H1 (cell line): ENCODE data around the gene HTR3A. TPM values are rescaled to one million over a fixed set of nuclear protein-coding genes. Genes with fewer than 3 reads are reported as not detected.

Experiments used
- CTCF ChIA-PET: fragments of 300-600 bp; sonication (Branson Sonifier 250); formaldehyde crosslinking; loops from one replicate; lab custom pipeline; 2021; ENCODE audit not compliant: partially characterized antibody; lab: Charles Lee
- POLR2A ChIA-PET: fragments of 300-600 bp; sonication (Branson Sonifier 250); formaldehyde crosslinking; loops from one replicate; lab custom pipeline; 2021; ENCODE audit warnings: inconsistent platforms; ENCODE audit not compliant: partially characterized antibody; lab: Charles Lee
- DNase-seq, 2 experiments: peaks; one replicate each; pipeline versions ENCODE4 v3.0.0 to v3.0.0-alpha.2; 2010 to 2022; ENCODE audit warnings: low spot score in 2 of 2, low read depth in 1 of 2, mixed read lengths in 1 of 2
- FAIRE-seq: peaks from 2 replicates; lab custom pipeline; 2011; peaks lifted over from hg19 to GRCh38; lab: Jason Lieb, UNC
- H2AFZ ChIP-seq: 2 replicates; pipeline ENCODE4 v1.8.1; 2012; ENCODE audit warnings: low read length, inconsistent platforms
- H2AK5ac ChIP-seq: 2 replicates; pipeline ENCODE4 v1.6.1; 2013; ENCODE audit warnings: low read depth, low read length
- H2BK120ac ChIP-seq: replicated peaks from 2 replicates; pipeline ENCODE3; 2013; ENCODE audit warnings: low read depth, low read length, inconsistent platforms
- H2BK12ac ChIP-seq: 2 replicates; pipeline ENCODE4 v1.6.1; 2013; ENCODE audit warnings: low read depth, low read length
- H2BK15ac ChIP-seq: 2 replicates; pipeline ENCODE4 v1.6.1; 2013; ENCODE audit warnings: low read length
- H2BK20ac ChIP-seq: 2 replicates; pipeline ENCODE4 v1.6.1; 2013; ENCODE audit warnings: low read length
- H2BK5ac ChIP-seq: 2 replicates; pipeline ENCODE4 v1.6.1; 2013; ENCODE audit warnings: low read depth, low read length
- H3K14ac ChIP-seq: 2 replicates; pipeline ENCODE4 v1.6.1; 2013; ENCODE audit warnings: inconsistent platforms; ENCODE audit not compliant: insufficient read length
- H3K18ac ChIP-seq: 2 replicates; pipeline ENCODE4 v1.6.1; 2013; ENCODE audit warnings: low read length; ENCODE audit errors: extremely low read depth
- H3K23ac ChIP-seq: 2 replicates; pipeline ENCODE4 v1.6.1; 2013; ENCODE audit warnings: inconsistent platforms; ENCODE audit not compliant: insufficient read length
- H3K23me2 ChIP-seq: 2 replicates; pipeline ENCODE4 v1.6.1; 2013; ENCODE audit warnings: low read depth, low read length
- H3K27ac ChIP-seq: 2 replicates; pipeline ENCODE4 v1.6.1; 2011; ENCODE audit warnings: low read depth, low read length, inconsistent platforms
- H3K27me3 ChIP-seq, 4 experiments: replicated peaks in 1 of 4; 1 replicate in 1 of 4; 2 replicates in 3 of 4; pipeline versions ENCODE4 v1.6.1 to v1.8.1; 2011 to 2013; ENCODE audit warnings: low read length in 3 of 4, mild to moderate bottlenecking in 3 of 4, inconsistent platforms in 2 of 4, mixed read lengths in 2 of 4, moderate library complexity in 1 of 4; ENCODE audit not compliant: control insufficient read depth in 3 of 4, insufficient read depth in 3 of 4; ENCODE audit errors: extremely low read depth in 1 of 4
- H3K36me3 ChIP-seq, 4 experiments: 2 replicates each; pipeline versions ENCODE4 v1.6.1 to v1.8.1; 2011 to 2013; ENCODE audit warnings: mild to moderate bottlenecking in 4 of 4, low read length in 3 of 4, moderate library complexity in 2 of 4, control low read depth in 1 of 4, inconsistent platforms in 1 of 4; ENCODE audit not compliant: insufficient read depth in 4 of 4, control insufficient read depth in 2 of 4
- H3K4ac ChIP-seq: replicated peaks from 2 replicates; pipeline ENCODE3; 2013; ENCODE audit warnings: low read length, low read depth, mixed read lengths, inconsistent platforms; ENCODE audit not compliant: insufficient read length
- H3K4me1 ChIP-seq, 4 experiments: replicated peaks in 1 of 4; 1 replicate in 1 of 4; 2 replicates in 3 of 4; pipeline versions ENCODE4 v1.6.1 to v1.8.1; 2011 to 2013; ENCODE audit warnings: low read length in 3 of 4, inconsistent platforms in 2 of 4, mixed read lengths in 1 of 4; ENCODE audit not compliant: insufficient read depth in 4 of 4, control insufficient read depth in 3 of 4
- H3K4me2 ChIP-seq, 2 experiments: 2 replicates each; pipeline versions ENCODE4 v1.6.1 to v1.8.1; 2011 to 2013; ENCODE audit warnings: low read depth in 2 of 2, low read length in 2 of 2, control low read depth in 1 of 2, inconsistent platforms in 1 of 2, mild to moderate bottlenecking in 1 of 2; ENCODE audit not compliant: insufficient read depth in 1 of 2
- H3K4me3 ChIP-seq, 4 experiments: fragments of 200-600, 300-600 bp in 1 of 4; sonication (generic), shearing (Covaris generic), sonication (Bioruptor Twin) in 1 of 4; 2 replicates each; pipeline versions ENCODE4 v1.5.1 to v1.8.1; 2011 to 2016; ENCODE audit warnings: low read length in 4 of 4, low read depth in 3 of 4, control low read depth in 2 of 4, inconsistent platforms in 2 of 4, mild to moderate bottlenecking in 2 of 4, mixed read lengths in 1 of 4, moderate library complexity in 1 of 4; ENCODE audit not compliant: insufficient read depth in 2 of 4; ENCODE audit errors: extremely low read depth in 1 of 4
- H3K56ac ChIP-seq: replicated peaks from 2 replicates; pipeline ENCODE3; 2013; ENCODE audit warnings: low read depth, mild to moderate bottlenecking, mixed read lengths, low read length, inconsistent platforms; ENCODE audit not compliant: insufficient read length
- H3K79me1 ChIP-seq: 2 replicates; pipeline ENCODE4 v1.6.1; 2013; ENCODE audit warnings: low read depth, low read length, control low read depth
- H3K79me2 ChIP-seq, 2 experiments: 2 replicates each; pipeline versions ENCODE4 v1.6.1 to v1.8.1; 2012 to 2013; ENCODE audit warnings: low read length in 2 of 2, mild to moderate bottlenecking in 2 of 2, inconsistent platforms in 1 of 2; ENCODE audit not compliant: insufficient read depth in 2 of 2, control insufficient read depth in 1 of 2
- H3K9ac ChIP-seq, 4 experiments: replicated peaks in 1 of 4; 1 replicate in 1 of 4; 2 replicates in 3 of 4; pipeline versions ENCODE4 v1.6.1 to v1.8.1; 2011 to 2013; ENCODE audit warnings: low read depth in 3 of 4, low read length in 3 of 4, control low read depth in 2 of 4, mild to moderate bottlenecking in 2 of 4, moderate library complexity in 2 of 4, inconsistent platforms in 1 of 4; ENCODE audit errors: extremely low read depth in 1 of 4
- H3K9me3 ChIP-seq, 2 experiments: 2 replicates each; pipeline versions ENCODE4 v1.6.1 to v1.8.1; 2012 to 2013; ENCODE audit warnings: mild to moderate bottlenecking in 2 of 2, moderate library complexity in 2 of 2, control low read depth in 1 of 2, inconsistent platforms in 1 of 2, low read depth in 1 of 2, low read length in 1 of 2, mixed read lengths in 1 of 2; ENCODE audit not compliant: insufficient read depth in 2 of 2
- H4K20me1 ChIP-seq, 2 experiments: replicated peaks in 1 of 2; 2 replicates each; pipeline versions ENCODE3 to v1.8.1; 2011 to 2013; ENCODE audit warnings: inconsistent platforms in 2 of 2, low read length in 2 of 2, mild to moderate bottlenecking in 1 of 2; ENCODE audit not compliant: insufficient read depth in 2 of 2, control insufficient read depth in 1 of 2
- H4K5ac ChIP-seq: 2 replicates; pipeline ENCODE4 v1.6.1; 2013; ENCODE audit warnings: low read length, low read depth, mixed read lengths, inconsistent platforms; ENCODE audit not compliant: insufficient read length
- H4K8ac ChIP-seq: 2 replicates; pipeline ENCODE4 v1.8.0; 2013; ENCODE audit warnings: mild to moderate bottlenecking, moderate library complexity, low read length, inconsistent platforms; ENCODE audit not compliant: insufficient read depth; ENCODE audit errors: extremely low read depth
- H4K91ac ChIP-seq: replicated peaks from 2 replicates; pipeline ENCODE3; 2013; ENCODE audit warnings: low read length, mixed read lengths, inconsistent platforms; ENCODE audit not compliant: insufficient read length
- CBX8 ChIP-seq: fragments of 300-800, 300-1000 bp; sonication (generic); IDR thresholded peaks from 2 replicates; pipeline ENCODE4 v1.7.1; 2016; ENCODE audit warnings: low read depth, low read length, borderline replicate concordance
- CHD1 ChIP-seq: IDR thresholded peaks from 2 replicates; pipeline ENCODE4 v1.6.1; 2012; ENCODE audit warnings: low read depth, low read length, improper control_type of control experiment
- GABPA ChIP-seq: IDR thresholded peaks from 2 replicates; pipeline ENCODE4 v1.6.1; 2011; ENCODE audit warnings: mild to moderate bottlenecking, low read length, moderate library complexity, borderline replicate concordance; ENCODE audit not compliant: insufficient read depth
- JUN ChIP-seq: IDR thresholded peaks from 2 replicates; pipeline ENCODE4 v1.6.1; 2011; ENCODE audit warnings: low read depth, mild to moderate bottlenecking, improper control_type of control experiment, low read length
- JUND ChIP-seq: IDR thresholded peaks from 2 replicates; pipeline ENCODE4 v1.6.1; 2011; ENCODE audit warnings: mild to moderate bottlenecking, improper control_type of control experiment, low read length
- NRF1 ChIP-seq: IDR thresholded peaks from 2 replicates; pipeline ENCODE4 v1.6.1; 2011; ENCODE audit warnings: mild to moderate bottlenecking, low read depth, low read length, improper control_type of control experiment
- PHF8 ChIP-seq: fragments of 200-600 bp; sonication (generic); conservative IDR thresholded peaks from 2 replicates; pipeline ENCODE4 v1.7.1; 2012; ENCODE audit warnings: low read depth, mild to moderate bottlenecking, inconsistent platforms, low read length, moderate library complexity
- RFX5 ChIP-seq: IDR thresholded peaks from 2 replicates; pipeline ENCODE4 v1.6.1; 2011; ENCODE audit warnings: low read depth, low read length, improper control_type of control experiment, borderline replicate concordance
- RNF2 ChIP-seq: fragments of 200-900, 300-1000 bp; sonication (generic); IDR thresholded peaks from 2 replicates; pipeline ENCODE4 v1.7.1; 2016; ENCODE audit warnings: borderline replicate concordance, low read depth, mild to moderate bottlenecking, antibody characterized with exemption, low read length; ENCODE audit not compliant: poor library complexity, severe bottlenecking; ENCODE audit errors: missing control alignments
- RXRA ChIP-seq: IDR thresholded peaks from 2 replicates; pipeline ENCODE4 v1.6.1; 2011; ENCODE audit warnings: low read depth, mild to moderate bottlenecking, low read length, moderate library complexity; ENCODE audit not compliant: insufficient read depth
- SAP30 ChIP-seq: fragments of 300-600 bp; sonication (generic); IDR thresholded peaks from 2 replicates; pipeline ENCODE4 v1.7.1; 2012; ENCODE audit warnings: low read length, moderate library complexity, mild to moderate bottlenecking, inconsistent platforms; ENCODE audit not compliant: insufficient read depth, insufficient replicate concordance
- SIX5 ChIP-seq: IDR thresholded peaks from 2 replicates; pipeline ENCODE4 v1.6.1; 2011; ENCODE audit warnings: mild to moderate bottlenecking, low read depth, low read length
- SP4 ChIP-seq: IDR thresholded peaks from 2 replicates; pipeline ENCODE4 v1.6.1; 2012; ENCODE audit warnings: low read length, inconsistent platforms
- SUZ12 ChIP-seq: fragments of 200-600 bp; sonication (generic); IDR thresholded peaks from 2 replicates; pipeline ENCODE4 v1.6.1; 2012; ENCODE audit warnings: mild to moderate bottlenecking, inconsistent platforms, low read length, moderate library complexity, mixed read lengths
- TEAD4 ChIP-seq: IDR thresholded peaks from 2 replicates; pipeline ENCODE4 v1.6.1; 2012; ENCODE audit warnings: low read depth, low read length, inconsistent platforms, mixed read lengths
- WGBS, 2 experiments: shearing (Covaris generic) in 1 of 2; methylation state at CpG; one replicate each; pipeline versions ENCODE4 v1.1.6 to v1.1.7; 2013 to 2015; ENCODE audit warnings: low lambda C conversion rate in 2 of 2, mixed read lengths in 2 of 2, inconsistent platforms in 1 of 2, low coverage in 1 of 2, missing lambda C conversion rate in 1 of 2; ENCODE audit not compliant: insufficient replicate concordance in 2 of 2, insufficient coverage in 1 of 2, insufficient read length in 1 of 2; ENCODE audit errors: extremely low coverage in 1 of 2, missing lambda C conversion rate in 1 of 2; 5-methylcytosine and 5-hydroxymethylcytosine counted together
- polyA plus RNA-seq, 7 experiments: library from polyadenylated mRNA; depleted of rRNA in 3 of 7; stranded (reverse) in 5 of 7; unstranded in 2 of 7; fragments of >200 nt in 5 of 7; fragments of 200-250 nt in 2 of 7; gene quantifications; 1 replicate in 5 of 7; 2 replicates in 1 of 7; 4 replicates in 1 of 7; pipeline versions ENCODE4 v1.2.1 to v1.2.3, GENCODE V29; 2011 to 2013; ENCODE audit warnings: missing spikeins in 2 of 7, mixed read lengths in 2 of 7
- total RNA-seq: library from RNA; stranded (reverse); fragmentation: NEBNext Ultra II Directional; extraction: Animal tissue kit (Norgen Biotek cat#: 25700); gene quantifications from 2 replicates; pipeline ENCODE4 v1.2.1, GENCODE V29; 2021

The HTR3A gene
- total and polyA plus RNA-seq, 2 of the 8 experiments (the other 6 are each of a cell fraction or from before 2014, with no cell fraction given): 7.5 to 8.9 TPM

GRCh38 chr11:113985906-113986305 lies 11.0 kb downstream of the HTR3A start:
- H3K4me2 ChIP-seq: no peak overlapping the region
- no peaks in the 10 kb centered on the region for H3K79me1 ChIP-seq
- no peaks in the 10 kb centered on the region for H4K20me1 ChIP-seq
- H4K5ac ChIP-seq: no peak overlapping the region
- H3K79me2 ChIP-seq: no peaks in the 10 kb centered on the region
- POLR2A ChIA-PET: interaction anchor here (0.6 kb wide), 1 partner anchor 9 kb away, joined by 3 read pairs; no protein-coding TSS in a partner anchor
- no peak overlapping the region for H4K91ac ChIP-seq
- H3K4ac ChIP-seq: no peak overlapping the region
- no peak overlapping the region for H3K14ac ChIP-seq
- 92% methylated on average over 4 of the region's 4 CpGs; no CpG with 5 or more reads in 1 of the 2 experiments for WGBS, 2 experiments
- CTCF ChIA-PET: interaction anchor here (1.2 to 2.4 kb wide), 10 partner anchors 9 to 265 kb away, joined by 3 to 11 read pairs (median 3); partner anchors contain the start of gene HTR3A
- H3K18ac ChIP-seq: no peak overlapping the region
- no peaks in the 10 kb centered on the region for H3K27me3 ChIP-seq
- H2BK5ac ChIP-seq: no peak overlapping the region
- H3K27ac ChIP-seq: no peak overlapping the region
- H3K9ac ChIP-seq: no peak overlapping the region
- H2AFZ ChIP-seq: no peak overlapping the region
- H3K23me2 ChIP-seq: no peaks in the 10 kb centered on the region
- FAIRE-seq (no peak), DNase-seq (no peak)
- H3K23ac ChIP-seq: no peak overlapping the region
- H2BK120ac ChIP-seq: no peak overlapping the region
- no peak overlapping the region for H4K8ac ChIP-seq
- no peaks in the 10 kb centered on the region for H3K9me3 ChIP-seq
- TF ChIP-seq RFX5: no peak
- TF ChIP-seq SAP30: no peak
- TF ChIP-seq CBX8: no peak
- no peak for TF ChIP-seq JUN
- TF ChIP-seq RNF2: no peak
- no peak for TF ChIP-seq CHD1
- no peak for TF ChIP-seq PHF8
- no peak for TF ChIP-seq TEAD4
- TF ChIP-seq GABPA: no peak
- no peak for TF ChIP-seq SUZ12
- TF ChIP-seq JUND: no peak
- no peak for TF ChIP-seq SP4
- TF ChIP-seq SIX5: no peak
- no peak for TF ChIP-seq RXRA
- no peak for TF ChIP-seq NRF1
- no peak overlapping the region for H2BK12ac ChIP-seq
- no peak overlapping the region for H2AK5ac ChIP-seq
- no peak overlapping the region for H3K4me3 ChIP-seq
- no peaks in the 10 kb centered on the region; a peak in 1 of 7 replicates for H3K4me1 ChIP-seq
- H2BK15ac ChIP-seq: no peak overlapping the region
- H2BK20ac ChIP-seq: no peak overlapping the region
- H3K56ac ChIP-seq: no peak overlapping the region
- no peaks in the 10 kb centered on the region for H3K36me3 ChIP-seq
